ENCODE data around the gene FUT6.
"Not testable (repeated sequence)": the region's sequence is repeated elsewhere in the genome, so short reads cannot be mapped to it uniquely, and the experiment has no call there.

FUT6 gene

GRCh38 chr19:5839065-5840017 lies at the start of gene FUT6:
FUT6 (minus strand) TSS chr19:5839702; CDS start chr19:5832567, 7,135 bp downstream.
- DNase-seq: no peak

- DNase-seq: not testable (repeated sequence)
Measured at GRCh38 chr19:5884065-5884811, 44.7 kb upstream of the FUT6 start.

- DNase-seq: not testable (repeated sequence)
Measured at GRCh38 chr19:5883157-5883873, 43.8 kb upstream of the FUT6 start.

DNA sequence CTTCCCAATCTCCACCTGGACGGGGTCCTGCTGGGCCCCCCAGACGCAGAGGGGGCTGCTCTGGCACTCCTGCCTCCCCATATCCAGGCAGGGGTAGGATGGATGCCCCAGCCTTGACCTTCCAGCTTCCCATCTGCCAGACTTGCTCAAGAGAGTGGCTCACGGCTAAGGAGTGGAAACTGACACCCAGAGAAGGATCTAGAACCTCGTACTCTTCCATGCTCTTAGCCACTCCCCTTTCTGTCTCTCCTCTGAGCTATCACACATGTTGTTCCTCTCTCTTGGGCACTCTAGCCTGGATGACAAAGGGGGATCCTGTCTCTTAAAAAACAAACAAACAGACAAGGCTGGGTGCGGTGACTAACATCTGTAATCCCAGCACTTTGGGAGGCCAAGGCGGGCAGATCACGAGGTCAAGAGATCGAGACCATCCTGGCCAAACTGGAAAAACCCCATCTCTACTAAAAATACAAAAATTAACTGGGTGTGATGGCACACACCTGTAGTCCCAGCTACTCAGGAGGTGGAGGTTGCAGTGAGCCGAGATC lies 43.0 kb upstream of the FUT6 start:
- DNase-seq: no peak

- DNase-seq: no peak
Measured at GRCh38 chr19:5881543-5882299, 42.2 kb upstream of the FUT6 start.

DNA sequence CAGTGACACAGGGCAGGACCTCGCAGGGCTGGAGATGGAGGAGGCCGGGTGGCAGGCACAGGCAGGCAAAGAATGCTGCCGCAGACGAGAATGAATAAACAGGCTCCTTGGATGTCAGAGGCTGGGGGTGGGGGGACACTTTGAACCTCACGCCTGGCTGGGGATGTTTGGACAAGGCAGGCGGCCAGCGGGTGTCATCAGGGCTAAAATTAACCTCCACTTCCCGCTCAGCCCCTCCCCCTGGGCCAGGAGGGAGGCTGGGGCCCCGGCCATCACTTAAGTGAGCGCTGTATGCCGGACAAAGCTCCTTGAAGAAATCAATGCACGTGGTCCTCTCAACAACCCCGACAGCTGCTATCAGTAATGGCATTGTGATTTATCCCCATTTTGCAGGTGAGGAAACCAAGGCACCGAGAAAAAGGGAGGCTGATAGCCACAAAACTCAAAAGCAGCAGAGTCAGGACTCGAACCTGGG lies 41.1 kb upstream of the FUT6 start:
- no peak for DNase-seq

- no peak for DNase-seq
Measured at GRCh38 chr19:5880196-5880595, 40.7 kb upstream of the FUT6 start.

GRCh38 chr19:5877882-5878281 lies 38.4 kb upstream of the FUT6 start:
- DNase-seq: no peak

- no peak for DNase-seq
Measured at GRCh38 chr19:5877427-5877826, 37.9 kb upstream of the FUT6 start.

DNA sequence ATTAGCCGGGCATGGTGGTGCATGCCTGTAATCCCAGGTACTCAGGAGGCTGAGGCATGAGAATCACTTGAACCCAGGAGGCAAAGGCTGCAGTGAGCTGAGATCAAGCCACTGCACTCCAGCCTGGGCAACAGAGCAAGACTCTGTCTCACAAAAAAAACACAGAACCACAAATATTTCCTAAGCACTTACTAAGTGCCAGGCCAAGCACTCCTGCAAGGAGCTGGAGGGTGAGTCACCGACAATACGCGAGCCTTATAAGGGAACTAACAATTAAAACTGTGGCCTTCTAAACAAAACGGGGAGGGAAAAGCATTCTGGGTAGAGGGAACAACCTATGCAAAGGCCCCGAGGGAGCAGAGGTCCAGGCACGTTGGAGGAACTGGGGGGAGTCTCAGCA lies 35.0 kb upstream of the FUT6 start:
- DNase-seq: not testable (repeated sequence)

- DNase-seq: no peak
Measured at GRCh38 chr19:5873617-5874199, 34.2 kb upstream of the FUT6 start.

DNA sequence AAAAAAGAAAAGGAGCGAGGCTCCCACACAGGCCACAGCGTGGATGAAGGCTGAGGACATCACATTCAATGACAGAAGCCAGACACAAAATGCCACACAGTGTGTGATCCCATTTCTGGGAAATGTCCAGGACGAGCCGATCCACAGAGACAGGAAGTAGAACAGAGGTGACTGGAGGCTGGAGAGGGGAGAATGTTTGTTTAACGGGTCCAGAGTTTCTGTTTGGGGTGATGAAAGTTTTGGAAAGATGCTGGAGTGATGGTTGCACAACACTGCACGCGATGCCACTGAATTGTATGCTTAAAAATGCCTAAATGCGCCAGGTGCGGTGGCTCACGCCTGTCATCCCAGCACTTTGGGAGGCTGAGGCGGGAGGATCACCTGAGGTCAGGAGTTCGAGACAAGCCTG lies 31.5 kb upstream of the FUT6 start:
- no peak for DNase-seq

- no peak for DNase-seq
Measured at GRCh38 chr19:5867201-5868136, 28.0 kb upstream of the FUT6 start.

- no peak for DNase-seq
Measured at GRCh38 chr19:5865772-5866171, 26.3 kb upstream of the FUT6 start.

GRCh38 chr19:5864725-5865486 lies 25.4 kb upstream of the FUT6 start:
- DNase-seq: no peak

DNA sequence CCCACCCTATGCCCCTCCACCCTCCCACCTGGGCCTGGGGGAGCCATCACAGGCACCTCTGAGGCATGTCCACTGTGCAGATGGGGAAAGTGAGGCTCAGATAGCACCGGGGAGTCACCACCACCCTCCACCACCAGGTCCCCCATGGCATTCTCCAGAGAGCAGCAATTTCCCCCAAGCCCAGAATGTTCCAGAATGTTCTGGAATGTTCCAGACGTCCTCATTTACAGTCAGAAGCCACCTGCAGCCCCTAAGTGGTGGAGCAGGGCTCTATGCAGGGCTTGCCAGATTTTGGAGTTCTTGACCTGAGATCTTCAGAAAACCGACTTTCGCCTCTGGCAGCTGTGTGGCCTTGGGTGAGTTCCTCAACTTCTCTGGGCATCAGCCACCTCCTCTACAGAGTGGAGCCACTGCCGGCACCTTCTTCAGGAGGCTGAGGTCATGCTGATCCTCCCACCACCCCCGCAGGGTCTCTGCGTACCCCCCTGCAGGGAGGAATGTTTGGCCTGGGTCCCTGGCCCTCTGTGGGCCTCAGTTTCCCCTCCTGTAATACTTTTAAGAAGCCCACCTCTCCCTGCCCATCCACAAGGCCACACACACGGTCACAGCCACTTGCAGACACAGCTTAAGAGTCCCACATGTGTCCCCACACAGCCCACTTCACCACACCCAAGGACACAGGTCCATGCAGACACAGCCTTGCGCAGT lies 24.7 kb upstream of the FUT6 start:
- no peak for DNase-seq

GRCh38 chr19:5863030-5863665 lies 23.6 kb upstream of the FUT6 start:
- DNase-seq: no peak

Data from NCI-H187 treated with DMSO at 0.1 percent for 48 hours (cell line).